LNCaP clone FGC (cell line): ENCODE measurements around the gene AQP2.

Source experiments
- DNase-seq: peaks from one replicate; pipeline ENCODE4 v3.0.0-alpha.2; 2011; ENCODE audit warnings: low read depth
- H3K4me3 ChIP-seq: 2 replicates; pipeline ENCODE4 v1.5.1; 2011; ENCODE audit warnings: mild to moderate bottlenecking, low read depth, low read length, control low read depth
- TF ChIP-seq, protein P1 (sequence below): IDR thresholded peaks from 2 replicates; pipeline ENCODE4 v1.5.1; 2012; ENCODE audit warnings: mild to moderate bottlenecking; ENCODE audit not compliant: control insufficient read depth, insufficient read depth; ENCODE audit errors: extremely low read depth

The AQP2 gene

DNA sequence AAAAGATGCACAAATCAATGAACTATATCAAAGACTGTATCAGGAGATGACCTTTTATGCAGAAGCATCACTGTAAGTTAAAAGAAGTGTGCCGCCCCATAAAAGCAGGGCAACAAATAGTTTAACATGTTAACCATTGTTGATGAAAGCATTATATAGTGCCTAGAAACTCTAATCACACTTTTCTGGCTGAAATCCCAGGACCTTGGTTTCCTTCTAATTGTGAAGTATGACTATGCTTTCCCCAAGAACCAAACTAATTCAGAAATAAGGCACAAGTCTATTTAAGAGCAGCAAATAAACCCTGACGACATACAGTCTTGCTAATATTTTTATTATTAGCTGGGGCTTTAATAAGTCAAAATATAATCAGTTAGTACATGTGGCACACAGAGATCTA is 53.1 kb downstream of the AQP2 start:
- TF ChIP-seq, protein P1, sequence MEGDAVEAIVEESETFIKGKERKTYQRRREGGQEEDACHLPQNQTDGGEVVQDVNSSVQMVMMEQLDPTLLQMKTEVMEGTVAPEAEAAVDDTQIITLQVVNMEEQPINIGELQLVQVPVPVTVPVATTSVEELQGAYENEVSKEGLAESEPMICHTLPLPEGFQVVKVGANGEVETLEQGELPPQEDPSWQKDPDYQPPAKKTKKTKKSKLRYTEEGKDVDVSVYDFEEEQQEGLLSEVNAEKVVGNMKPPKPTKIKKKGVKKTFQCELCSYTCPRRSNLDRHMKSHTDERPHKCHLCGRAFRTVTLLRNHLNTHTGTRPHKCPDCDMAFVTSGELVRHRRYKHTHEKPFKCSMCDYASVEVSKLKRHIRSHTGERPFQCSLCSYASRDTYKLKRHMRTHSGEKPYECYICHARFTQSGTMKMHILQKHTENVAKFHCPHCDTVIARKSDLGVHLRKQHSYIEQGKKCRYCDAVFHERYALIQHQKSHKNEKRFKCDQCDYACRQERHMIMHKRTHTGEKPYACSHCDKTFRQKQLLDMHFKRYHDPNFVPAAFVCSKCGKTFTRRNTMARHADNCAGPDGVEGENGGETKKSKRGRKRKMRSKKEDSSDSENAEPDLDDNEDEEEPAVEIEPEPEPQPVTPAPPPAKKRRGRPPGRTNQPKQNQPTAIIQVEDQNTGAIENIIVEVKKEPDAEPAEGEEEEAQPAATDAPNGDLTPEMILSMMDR = no peak
- no peak overlapping the region for H3K4me3 ChIP-seq
- no peak for DNase-seq

DNA sequence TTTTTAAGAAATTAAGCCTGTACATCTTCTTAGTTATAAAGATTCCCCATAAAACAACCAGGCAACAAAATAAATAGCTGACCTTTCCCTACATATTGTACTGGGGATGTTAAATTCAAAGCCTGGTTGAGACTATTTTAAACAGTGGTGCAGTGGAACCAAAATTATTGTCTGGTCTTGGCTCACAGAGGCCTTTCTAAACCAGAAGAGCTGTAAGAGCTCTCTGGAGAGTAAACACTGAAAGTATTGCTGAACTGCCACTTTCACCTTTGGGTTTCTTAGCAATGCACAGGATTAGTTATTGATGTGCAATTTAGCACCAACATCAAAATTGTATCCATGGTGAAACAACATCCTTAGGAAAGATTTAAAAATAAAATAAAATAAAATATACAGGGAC is 54.2 kb downstream of the AQP2 start:
- no peak overlapping the region for H3K4me3 ChIP-seq
- TF ChIP-seq, protein P1 = no peak
- DNase-seq = no peak

DNA sequence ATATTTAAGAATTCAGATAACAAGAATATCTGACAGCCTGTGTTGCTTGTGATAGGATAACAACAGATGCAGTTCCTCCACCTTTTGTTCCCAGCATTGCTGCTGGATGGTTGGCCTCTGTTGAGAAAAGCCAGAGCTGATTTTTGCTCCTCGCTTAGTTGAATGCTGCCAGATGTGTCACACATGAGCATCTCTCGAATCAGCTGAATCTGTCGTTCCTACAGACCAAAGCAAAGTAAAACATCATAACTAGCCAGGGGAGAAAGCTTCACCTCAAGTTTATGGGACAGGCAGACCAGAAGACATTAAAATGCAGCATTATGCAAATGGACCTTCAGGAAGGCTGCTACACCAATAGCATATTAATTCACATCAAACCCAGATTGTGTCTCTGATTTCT is 54.6 kb downstream of the AQP2 start:
- DNase-seq = no peak

DNA sequence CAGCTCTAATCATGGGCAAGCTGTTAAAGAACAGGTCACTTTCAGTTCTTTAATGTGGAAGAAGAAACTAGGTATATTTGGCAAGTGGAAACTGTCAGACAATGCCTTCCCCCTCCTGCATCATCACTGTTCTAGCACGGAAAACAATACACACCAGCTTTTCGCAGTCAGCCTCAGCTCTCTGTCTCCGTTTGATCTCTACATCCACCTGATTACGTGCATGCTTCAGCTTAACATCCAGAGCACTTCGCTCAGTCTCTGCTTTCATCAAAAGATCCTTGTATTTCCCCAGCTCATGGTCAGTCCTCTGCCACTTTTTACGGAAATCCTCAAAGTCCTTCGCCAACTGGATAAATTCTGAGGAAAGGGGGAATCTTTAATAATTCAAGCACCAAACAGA is 55.7 kb downstream of the AQP2 start:
- TF ChIP-seq, protein P1 = no peak
- no peak for DNase-seq
- no peak overlapping the region for H3K4me3 ChIP-seq

More for the DNA sequence above, 54.6 kb downstream of the AQP2 start:
- H3K4me3 ChIP-seq = no peak overlapping the region
- TF ChIP-seq, protein P1 = no peak

DNA sequence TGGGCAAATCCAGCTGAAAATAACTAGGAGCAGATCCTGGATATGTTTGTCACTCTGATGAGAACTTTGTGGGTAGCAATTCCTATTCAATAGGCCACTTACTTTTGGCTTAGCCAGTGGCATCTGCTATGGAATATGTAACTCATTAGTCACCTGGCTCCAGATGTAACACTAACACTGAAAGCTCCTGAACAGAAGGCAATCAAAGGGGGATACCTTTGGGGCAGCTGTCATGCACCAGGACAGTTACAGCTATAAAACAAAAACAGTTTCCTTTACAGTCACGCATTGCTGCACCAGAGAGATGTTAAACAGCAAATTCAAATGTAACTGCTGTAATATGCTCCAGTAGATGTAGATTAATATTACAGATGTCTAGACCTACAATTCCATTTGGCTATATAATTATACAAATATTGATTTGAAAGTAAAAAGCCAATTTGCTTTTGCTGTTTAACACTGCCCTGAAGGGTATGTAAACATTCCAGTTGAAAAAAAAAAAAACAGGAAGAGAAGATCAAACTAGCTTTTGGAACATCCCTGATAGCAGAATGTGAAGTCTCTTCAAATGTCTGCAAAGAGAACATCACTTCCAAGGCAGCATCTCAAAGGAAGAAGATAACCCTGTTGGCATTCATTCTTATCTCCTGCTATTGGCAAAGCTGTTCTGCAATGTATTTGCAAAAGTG is 56.4 kb downstream of the AQP2 start:
- no peak overlapping the region for H3K4me3 ChIP-seq
- TF ChIP-seq, protein P1 = no peak
- peak; percentile 38 for DNase-seq
